Stimulated activated CD4-positive, alpha-beta T cell treated with anti-CD3 and anti-CD28 coated beads, Interleukin-1b, Interleukin-23, amount 100 ng/mL, for 4 hours (primary cell): Measurements from ENCODE around the gene UBN2.
A peak's percentile ranks its signal among the peaks of the same experiment; 100 is the strongest.
"Not testable (repeated sequence)": the region's sequence is repeated elsewhere in the genome, so short reads cannot be mapped to it uniquely, and the experiment has no call there.

ENCODE experiments used
- DNase-seq, 2 donors: peaks; one replicate each; pipeline ENCODE4 v3.0.0-alpha.2; 2020; ENCODE audit warnings: low read depth in 2 of 2

UBN2 gene

GRCh38 chr7:139230774-139231512 is at the start of gene UBN2:
TSS of gene UBN2 (plus strand) at chr7:139231237. CDS start at chr7:139231485, 248 bp downstream.
- DNase-seq = peak; percentile 82 to 90

GRCh38 chr7:139181404-139181803 is 49.6 kb upstream of the UBN2 start:
- DNase-seq = no peak

- DNase-seq = no peak
Observed at GRCh38 chr7:139182363-139182762, 48.7 kb upstream of the UBN2 start.

GRCh38 chr7:139183251-139183650 is 47.8 kb upstream of the UBN2 start:
- no peak for DNase-seq

- no peak for DNase-seq
Observed at GRCh38 chr7:139183878-139184338, 47.1 kb upstream of the UBN2 start.

- DNase-seq = no peak
Observed at GRCh38 chr7:139186146-139186545, 44.9 kb upstream of the UBN2 start.

GRCh38 chr7:139189357-139189756 is 41.7 kb upstream of the UBN2 start:
- no peak for DNase-seq

- no peak for DNase-seq
Observed at GRCh38 chr7:139192014-139192706, 38.9 kb upstream of the UBN2 start.

- DNase-seq = no peak
Observed at GRCh38 chr7:139200382-139200781, 30.7 kb upstream of the UBN2 start.

- no peak for DNase-seq
Observed at GRCh38 chr7:139203992-139204391, 27.0 kb upstream of the UBN2 start.

GRCh38 chr7:139205843-139206242 is 25.2 kb upstream of the UBN2 start:
- DNase-seq = no peak

GRCh38 chr7:139212133-139212532 is 18.9 kb upstream of the UBN2 start:
- no peak for DNase-seq

- not testable (repeated sequence) for DNase-seq
Observed at GRCh38 chr7:139213489-139213888, 17.5 kb upstream of the UBN2 start.

GRCh38 chr7:139218173-139218572 is 12.9 kb upstream of the UBN2 start:
- DNase-seq = no peak

- no peak for DNase-seq
Observed at GRCh38 chr7:139224219-139224618, 6.8 kb upstream of the UBN2 start.

GRCh38 chr7:139224836-139225235 is 6.2 kb upstream of the UBN2 start:
- not testable (repeated sequence) for DNase-seq

- not testable (repeated sequence) for DNase-seq
Observed at GRCh38 chr7:139225286-139226157, 5.5 kb upstream of the UBN2 start.

GRCh38 chr7:139226158-139226515 is 4.9 kb upstream of the UBN2 start:
- not testable (repeated sequence) for DNase-seq

GRCh38 chr7:139226988-139227488 is 4.0 kb upstream of the UBN2 start:
- DNase-seq = not testable (repeated sequence)

GRCh38 chr7:139230023-139230422 is 1.0 kb upstream of the UBN2 start:
- DNase-seq = no peak

GRCh38 chr7:139230484-139230773 is 608 bp upstream of the UBN2 start:
- DNase-seq = no peak
